C4-2B (cell line): ENCODE measurements around the gene NELFB.

ENCODE experiments used
- CTCF ChIP-seq: fragments of 450-650 bp; conservative IDR thresholded peaks from 2 replicates; pipeline ENCODE4 v1.5.1; 2017; ENCODE audit warnings: mild to moderate bottlenecking
- ZFX ChIP-seq: fragments of 450-650 bp; IDR thresholded peaks from 2 replicates; pipeline ENCODE4 v1.6.1; 2017

GRCh38 chr9:137296670-137297664 lies 41.8 kb downstream of the NELFB start:
- TF ChIP-seq CTCF: no peak
- peak; percentile 29; the same call in 1 of the 2 replicates for TF ChIP-seq ZFX
